Fibroblast of peridontal ligament (primary cell): Measurements from ENCODE around the gene GTF2E1.
"Not testable (repeated sequence)": the region's sequence is repeated elsewhere in the genome, so short reads cannot be mapped to it uniquely, and the experiment has no call there.

Experiments used
- DNase-seq: peaks from one replicate; pipeline ENCODE4 v3.0.0-alpha.2; 2010; ENCODE audit errors: extremely low read depth

Gene GTF2E1

DNA sequence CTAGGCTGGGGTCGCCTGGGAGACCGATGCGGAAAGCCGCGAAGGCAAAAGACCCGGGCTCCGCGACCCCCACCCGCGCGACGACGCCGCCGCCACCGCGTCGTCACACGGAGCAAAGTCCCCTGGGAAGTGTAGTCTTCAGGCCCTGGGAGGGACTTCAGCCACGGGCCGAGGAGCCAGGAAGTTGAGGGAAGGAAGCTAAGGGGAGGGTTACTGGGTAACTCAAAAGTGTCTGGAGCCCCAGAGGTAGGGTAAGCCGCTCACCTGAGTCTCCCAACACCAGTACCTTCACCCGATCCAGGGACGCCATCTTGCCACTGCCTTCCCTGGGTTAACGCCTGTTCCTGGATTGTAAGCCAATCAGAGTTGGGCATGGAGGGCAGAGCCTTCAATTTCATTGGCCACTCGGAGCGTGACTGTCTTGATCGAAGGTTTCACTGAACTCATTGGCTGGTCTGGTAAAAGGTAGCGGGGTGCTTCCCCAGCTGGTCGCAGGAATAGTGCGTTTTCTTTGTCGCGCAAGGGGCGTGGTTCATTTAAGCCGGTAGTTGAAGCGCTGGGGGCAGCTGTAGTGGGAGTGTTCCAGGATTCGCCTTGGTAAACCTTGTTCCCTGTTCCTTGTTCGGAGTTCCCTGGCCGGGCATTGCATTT, at the start of gene GTF2E1, which contains the start of gene RABL3:
GTF2E1 (plus strand) TSS at position 547 of the 651 bp plus-strand sequence. CDS start 7,809 bp downstream, outside the sequence.
RABL3 (minus strand) TSS at position 319 of the 651 bp plus-strand sequence; CDS start at position 310, 9 bp downstream.
- peak; percentile 100 for DNase-seq

DNA sequence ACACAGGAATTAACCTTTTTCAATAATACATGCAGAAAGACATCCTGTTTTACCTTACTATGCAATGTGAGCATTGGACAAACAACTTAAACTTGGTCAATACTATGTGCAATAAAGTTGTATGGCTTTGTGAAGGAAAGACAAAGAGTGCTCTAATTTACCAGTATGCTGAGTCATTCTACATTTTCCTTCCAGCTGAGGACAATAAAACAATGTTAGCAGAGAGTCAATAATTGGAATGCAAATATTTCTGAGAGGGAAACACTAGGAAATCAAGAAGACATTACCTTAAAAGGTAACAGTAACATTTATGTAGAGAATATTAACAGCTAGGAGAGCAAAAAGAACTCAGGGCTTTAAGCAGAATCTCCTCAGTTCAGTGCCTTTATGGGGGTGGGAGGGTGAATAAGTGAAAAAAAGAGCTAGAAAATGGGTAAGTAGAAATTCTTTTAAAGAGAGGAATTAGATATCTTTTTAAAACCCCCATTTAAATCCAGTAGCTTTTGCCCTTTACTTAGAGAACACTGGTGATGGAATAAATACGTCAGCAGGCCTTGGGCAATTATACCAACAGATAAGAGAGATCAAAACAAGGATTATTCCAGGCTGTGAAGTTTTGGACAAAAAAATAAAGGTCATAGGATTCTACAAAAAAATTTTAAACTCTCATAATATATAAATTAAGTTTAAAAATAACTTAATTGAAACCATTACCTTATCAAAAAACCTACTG, 48.9 kb upstream of the GTF2E1 start:
- peak; percentile 78 for DNase-seq

DNA sequence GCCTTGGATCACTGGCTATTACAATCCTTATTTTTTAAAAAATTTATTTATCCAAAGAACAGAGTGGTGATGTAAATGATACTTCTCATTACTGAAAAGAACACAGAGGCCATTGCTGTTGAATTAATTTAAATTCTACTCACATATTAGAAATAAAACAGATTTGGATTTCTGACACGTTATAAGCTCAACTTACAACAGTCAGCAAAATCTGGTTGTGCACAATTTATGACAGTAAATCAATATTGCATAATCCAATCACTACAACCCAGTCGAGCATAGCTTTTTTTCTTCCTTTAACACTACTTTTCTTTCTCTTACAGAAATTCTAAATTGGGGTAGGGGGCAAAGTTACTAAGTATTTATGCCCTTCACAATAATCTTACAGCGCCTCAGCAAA, 43.2 kb upstream of the GTF2E1 start:
- no peak for DNase-seq

DNA sequence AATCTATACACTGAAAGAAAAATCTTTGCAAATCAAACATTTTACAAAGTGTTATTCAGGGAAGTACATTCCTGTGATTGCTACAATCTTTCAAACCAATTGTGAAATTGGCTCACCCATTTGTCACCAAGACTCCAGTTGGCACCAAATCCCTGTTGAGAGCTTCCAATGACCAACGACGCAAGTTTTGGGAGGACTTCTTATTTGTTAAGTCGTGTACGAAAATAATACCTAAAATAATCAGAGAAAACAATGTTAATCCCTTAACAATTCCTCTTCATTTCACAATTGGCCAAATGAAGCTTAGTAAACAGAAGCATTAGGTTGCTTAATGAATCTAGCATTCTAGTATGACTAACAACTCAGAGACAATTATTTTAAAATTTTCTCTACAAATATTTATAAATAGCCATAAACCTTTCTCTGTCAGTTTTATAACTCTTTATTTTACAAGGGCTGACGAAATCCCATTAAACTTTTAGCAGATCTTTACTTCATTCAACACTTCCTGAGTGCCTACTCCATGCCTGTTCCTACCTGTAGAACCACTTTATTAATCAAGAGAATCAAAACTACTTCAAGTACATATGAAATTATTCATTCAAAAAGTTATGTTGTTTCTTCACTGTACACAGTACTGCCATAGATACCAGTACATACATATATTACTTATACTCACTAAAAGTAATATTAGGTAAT, 36.5 kb upstream of the GTF2E1 start:
- DNase-seq, result no peak

DNA sequence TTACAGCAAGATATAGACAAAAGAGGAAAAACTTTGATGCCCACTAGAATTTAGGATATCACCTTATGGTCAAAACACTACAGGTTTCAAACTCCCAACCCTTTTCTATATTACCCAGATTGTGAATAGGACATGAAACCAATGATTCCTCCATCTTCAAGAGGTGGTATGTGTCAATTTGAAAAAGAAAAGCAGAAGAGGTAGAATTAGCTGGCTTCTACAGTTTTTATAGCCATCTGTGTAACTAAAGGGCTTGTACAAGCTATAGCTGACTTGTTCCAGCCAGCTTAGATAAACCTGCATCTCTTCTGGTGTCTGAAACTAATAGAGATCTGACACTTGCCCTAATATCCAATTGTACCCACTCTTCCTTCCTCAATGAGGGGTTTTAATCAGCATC, 35.6 kb upstream of the GTF2E1 start:
- DNase-seq, result no peak

DNA sequence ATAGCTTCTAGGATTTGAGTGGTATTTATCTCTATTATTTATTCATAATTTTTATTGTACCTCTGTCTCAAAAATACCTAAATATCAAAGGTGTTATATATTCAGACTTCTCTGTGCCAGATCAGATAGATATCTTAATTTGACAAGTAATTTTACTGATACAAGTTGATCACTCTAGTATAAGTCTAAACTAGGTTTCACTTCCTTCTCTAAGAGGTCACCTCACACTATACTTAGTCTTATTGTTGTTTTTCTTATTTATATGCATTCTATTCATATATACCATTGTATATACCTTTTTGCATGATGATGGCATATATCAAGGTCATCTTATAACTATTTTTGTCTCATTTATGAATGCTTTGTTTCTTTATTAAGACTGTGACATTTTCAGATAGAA, 34.1 kb upstream of the GTF2E1 start:
- no peak for DNase-seq

DNA sequence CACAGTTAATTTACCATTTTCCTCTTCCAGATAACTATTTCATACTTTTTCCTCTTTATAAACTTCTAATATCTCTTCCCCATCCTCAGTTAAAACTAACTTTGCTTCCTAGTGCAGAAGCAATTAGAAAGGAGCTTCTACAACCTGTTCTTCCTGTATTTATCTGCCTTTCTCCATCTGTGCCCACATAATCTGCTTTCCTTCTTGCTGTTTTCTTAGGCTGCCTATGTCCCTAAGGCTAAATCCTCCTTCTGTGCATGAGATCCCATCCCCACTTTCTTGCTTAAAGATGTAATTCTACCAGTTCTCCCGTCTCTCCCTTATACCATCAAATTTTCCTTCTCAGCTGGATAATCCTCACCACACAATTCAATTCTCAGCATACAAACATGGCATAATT, 32.2 kb upstream of the GTF2E1 start:
- no peak for DNase-seq

DNA sequence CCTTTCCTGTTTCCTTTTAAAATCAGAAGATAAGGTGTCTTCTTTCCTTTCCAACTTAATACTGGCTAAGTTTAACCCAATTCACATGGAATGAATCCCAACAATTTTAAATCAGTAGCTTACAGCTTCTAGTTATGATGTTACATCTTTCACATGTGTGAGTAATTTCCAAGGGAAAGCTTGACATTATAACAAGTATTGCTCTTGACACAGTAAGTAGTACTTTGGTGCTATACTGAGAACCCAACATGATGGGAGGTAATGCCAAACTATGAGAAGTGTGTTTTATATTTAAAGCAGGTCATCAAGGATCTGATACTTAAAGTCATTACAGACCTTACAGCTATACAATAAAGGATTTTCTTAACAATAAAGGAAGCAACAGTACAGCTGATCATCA, 29.3 kb upstream of the GTF2E1 start:
- peak; percentile 13 for DNase-seq

DNA sequence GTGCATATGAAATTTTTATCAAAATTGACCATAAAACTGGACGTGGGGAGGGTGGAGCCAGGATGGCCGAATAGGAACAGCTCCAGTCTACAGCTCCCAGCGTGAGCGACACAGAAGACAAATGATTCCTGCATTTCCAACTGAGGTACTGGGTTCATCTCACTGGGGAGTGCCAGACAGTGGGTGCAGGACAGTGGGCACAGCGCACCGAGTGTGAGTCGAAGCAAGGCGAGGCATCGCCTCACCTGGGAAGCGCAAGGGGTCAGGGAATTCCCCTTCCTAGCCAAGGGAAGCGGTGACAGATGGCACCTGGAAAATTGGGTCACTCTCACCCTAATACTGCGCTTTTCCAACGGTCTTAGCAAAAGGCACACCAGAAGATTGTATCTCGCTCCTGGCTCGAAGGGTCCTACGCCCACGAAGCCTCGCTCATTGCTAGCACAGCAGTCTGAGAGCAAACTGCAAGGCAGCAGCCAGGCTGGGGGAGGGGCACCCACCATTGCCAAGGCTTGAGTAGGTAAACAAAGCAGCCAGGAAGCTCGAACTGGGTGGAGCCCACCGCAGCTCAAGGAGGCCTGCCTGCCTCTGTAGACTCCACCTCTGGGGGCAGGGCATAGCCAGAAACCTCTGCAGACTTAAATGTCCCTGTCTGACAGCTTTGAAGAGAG, 23.2 kb upstream of the GTF2E1 start:
- not testable (repeated sequence) for DNase-seq

DNA sequence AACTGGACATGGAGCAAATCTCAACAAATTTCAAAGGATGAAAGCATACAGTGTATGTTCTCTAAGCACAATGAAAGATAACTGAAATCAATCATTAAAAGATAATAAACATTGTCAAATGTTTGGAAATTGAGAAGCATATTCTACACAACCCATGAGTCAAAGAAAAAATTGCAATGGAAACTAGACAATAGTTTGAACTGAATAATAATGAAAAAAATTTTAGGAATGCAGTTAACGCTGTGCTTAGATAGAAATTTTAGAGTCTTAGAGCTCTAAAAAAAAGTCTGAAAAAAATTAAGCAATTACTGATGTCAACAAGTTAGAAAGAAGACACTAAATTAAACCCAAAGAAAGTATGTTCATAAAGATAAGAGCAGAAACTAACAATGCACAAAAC, 15.8 kb upstream of the GTF2E1 start:
- peak; percentile 8 for DNase-seq

DNA sequence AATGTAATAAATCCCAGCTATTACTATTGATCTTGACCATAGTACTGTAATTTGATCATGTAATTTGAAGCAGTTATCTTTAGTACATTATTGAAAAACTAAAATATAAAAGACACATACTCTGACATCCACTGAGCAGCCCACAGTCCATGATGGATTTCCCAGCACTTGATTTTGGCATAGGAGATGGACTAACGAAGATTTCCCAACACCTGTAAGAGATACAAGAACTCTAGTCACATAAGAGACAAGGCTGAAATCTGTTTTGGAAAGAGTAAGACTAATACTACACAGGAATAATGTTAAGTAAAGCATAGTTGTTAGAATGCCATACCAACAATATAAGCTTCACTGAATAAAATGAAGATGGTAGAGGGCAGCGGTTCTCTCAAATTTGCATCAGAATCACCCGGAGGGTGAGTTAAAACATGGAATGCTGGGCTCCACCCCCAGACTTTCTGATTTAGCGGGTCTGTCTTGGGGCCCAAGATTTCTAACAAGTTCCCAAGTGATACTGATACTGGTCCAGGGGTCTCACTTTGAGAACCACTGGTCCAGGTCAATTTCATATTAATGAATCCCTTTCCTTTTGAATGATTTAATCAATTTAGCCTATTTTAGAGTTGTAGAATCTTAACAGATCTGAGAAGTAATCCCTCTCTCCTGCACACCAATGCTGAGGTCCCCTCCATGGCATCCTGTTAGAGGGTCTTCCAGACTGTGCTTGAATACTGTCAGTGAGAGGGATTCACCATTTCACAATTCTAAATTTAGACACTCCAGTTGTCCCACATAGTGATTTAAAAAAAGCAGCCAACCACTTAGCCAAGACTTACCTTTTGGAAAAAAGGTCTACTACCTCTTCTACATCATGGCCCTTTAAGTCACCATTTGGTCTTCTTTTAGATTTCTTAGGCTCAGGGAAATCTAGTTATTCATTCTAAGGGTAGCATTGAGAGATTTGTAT, 11.7 kb upstream of the GTF2E1 start:
- no peak for DNase-seq

DNA sequence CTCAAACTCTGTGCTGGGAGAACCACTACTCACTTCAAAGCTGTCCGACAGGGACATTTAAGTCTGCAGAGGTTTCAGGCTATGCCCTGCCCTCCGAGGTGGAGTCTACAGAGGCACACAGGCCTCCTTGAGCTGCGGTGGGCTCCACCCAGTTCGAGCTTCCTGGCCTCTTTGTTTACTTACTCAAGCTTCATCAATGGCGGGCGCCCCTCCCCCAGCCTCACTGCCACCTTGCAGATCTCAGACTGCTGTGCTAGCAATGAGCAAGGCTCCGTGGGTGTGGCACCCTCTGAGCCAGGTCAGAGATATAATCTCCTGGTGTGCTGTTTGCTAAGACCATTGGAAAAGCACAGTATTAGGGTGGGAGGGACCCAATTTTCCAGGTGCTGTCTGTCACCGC, 4.5 kb upstream of the GTF2E1 start:
- not testable (repeated sequence) for DNase-seq

DNA sequence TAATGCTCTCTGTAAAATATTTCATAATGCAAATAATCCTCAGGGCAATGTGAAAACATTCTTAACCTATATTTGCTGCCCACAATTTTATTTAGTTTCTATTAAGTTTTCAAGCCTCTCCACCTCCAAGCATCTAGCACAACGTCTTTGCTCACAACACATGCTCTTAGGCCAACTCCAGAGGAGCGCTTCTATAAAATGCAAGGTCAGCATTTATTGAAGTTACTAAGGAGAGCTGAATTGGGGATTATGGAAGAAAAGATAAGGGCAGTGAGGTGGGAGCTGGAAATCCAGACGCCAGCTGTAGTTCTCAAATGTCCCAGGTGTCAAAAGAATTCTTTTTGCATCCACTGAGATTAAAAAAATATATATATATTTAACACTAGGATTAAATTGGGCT, 1.2 kb upstream of the GTF2E1 start:
- DNase-seq, result no peak

DNA sequence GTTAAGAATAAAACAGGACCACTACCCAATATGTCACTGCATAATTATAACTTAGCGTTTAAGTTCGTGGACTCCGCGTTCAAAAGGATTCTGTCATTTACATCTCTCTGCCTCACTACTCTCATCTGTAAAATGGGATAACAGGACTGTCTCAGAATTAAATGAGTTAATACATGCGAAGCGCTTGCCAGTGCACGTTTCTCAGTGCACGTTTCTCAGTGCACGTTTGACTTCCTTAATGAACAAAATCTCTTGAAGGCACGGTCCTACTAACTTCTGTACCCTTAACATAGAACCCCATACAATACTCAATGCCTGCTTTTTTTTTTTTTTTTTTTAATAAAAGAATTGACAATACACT, 727 bp upstream of the GTF2E1 start:
- DNase-seq, result peak; percentile 52

DNA sequence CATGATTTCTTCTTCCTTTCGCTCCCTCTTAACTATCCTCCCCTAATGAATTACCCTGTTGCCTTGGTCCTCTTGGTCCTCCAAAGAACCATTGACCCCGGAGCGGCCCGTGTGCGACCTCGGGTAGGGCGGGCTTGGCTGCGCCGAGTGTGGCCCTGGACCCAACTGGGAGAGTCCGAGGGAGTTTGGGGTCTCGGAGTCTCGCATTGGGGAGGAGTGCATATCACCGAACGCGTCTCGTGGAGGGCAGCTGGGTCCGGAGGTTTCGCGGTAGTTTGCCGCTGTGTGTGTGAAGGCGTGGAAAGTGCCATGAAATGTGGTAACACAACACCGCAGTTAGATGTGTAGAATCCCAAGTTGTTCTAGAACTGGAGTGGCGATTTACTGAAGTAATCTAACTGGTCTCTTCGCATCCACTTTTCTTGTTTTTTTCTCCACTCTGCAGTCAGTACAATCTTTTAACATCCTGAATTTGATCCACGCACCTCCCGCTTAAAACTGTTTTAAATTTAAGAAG, 363 bp downstream of the GTF2E1 start:
- peak; percentile 33 for DNase-seq

DNA sequence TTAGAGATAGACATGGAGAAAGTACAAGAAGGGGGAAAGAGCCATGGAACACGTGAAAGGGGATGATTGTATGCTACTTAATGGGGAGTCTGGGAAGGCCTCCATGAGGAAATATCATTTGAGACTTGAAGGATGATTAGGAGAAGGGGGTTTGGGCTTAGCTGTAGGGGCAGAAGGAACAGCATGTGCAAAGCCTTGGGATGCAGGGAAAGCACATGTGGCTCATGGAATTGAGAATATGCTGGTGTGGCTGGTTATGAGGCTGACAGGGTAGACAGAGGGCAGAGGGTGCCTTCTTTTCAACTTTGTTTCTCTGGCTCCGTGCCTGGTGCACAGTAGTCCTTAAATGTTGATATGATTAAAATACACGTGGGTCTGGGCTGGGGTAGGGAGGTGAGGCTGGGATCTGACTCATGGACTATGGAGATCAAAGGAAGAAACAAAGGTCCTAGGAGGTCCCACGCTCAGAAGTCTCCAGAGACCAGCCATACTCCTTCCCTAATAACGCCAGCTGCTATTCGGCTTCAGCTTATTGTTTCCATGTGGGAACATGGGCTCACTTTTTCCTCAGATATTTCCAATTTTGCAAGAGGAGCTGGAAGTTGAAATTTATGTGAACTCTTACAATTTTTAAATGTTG, 1.1 kb downstream of the GTF2E1 start:
- DNase-seq, result peak; percentile 27

DNA sequence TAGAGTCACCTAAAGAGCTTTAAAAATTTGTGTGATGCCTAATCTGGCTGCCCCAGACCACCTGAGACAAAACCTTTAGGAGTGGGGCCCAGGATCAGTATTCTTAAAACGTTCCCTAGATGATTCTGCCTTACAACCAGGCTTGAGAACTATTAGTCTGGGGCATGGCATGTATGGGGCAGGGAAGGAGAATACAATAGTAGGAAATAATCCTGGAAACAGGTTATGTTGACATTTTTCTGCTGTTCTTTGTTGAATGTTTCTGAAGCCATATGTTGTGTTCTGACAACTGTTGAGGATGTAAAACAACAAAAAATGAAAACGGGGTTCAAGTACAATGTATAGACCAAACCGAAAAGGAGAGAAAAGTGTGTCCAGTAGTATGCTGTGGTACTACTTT, 2.9 kb downstream of the GTF2E1 start:
- no peak for DNase-seq

DNA sequence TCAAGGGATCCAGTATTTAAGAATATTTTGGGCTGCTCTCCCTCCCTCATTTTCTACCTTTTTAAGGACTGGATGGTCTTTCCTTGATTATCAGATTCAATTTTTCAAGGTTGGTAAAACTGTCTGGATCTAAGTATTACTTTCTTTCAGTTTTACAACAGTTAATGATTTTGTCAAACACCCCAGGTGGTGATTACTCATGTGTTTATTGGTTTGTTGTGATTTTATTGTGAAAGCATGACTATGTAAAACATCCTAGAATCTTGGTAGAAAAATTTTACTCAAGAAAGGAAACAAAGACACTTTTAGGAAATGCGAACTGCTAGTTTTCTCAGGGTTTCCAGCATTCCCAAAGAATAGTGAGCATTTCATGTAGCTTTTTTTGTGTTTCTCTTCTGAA, 7.3 kb downstream of the GTF2E1 start:
- DNase-seq, result no peak

DNA sequence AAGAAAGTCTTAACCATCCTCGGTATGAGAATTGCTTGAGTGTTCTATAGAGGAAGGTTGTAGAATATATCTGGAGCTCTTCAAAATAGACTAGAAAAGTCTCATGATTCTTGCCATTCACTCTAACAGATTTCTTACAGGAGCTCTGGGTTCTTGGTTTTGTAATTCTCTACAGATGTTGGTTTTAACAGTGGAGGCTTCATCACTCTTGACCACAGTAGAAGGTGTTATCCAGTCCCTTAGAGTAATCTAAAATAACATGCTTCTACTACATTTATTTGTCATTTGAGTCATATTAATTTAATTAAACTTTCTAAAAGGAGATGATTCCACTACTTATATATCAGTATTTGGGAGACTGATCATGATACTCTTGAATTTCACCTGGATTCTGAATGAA, 9.7 kb downstream of the GTF2E1 start:
- DNase-seq, result no peak

DNA sequence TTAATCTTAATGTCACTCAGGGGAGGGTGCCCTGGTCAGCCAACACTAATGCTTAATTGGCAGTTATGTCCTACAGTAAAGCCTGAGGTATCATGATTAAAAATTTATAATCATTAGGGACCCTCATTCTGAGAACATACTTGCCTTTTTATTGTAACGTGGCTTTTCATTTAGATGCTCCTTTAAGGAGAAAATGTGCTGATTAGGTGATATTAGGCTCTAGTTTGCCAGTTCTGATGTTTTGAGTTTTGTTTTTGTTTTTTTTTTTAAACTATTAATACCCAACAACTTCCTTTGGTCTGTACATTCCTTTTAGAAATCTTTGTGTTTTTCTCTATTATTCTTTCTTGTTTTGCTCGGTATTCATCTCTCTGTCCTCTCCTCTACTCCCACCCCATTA, 10.3 kb downstream of the GTF2E1 start:
- DNase-seq, result no peak
